Gastroesophageal sphincter (tissue), 4 donors: ENCODE results near the gene MAPK8IP3. TPM values are rescaled to one million over a fixed set of nuclear protein-coding genes. Genes with fewer than 3 reads are reported as not detected.

Experiments
- ATAC-seq: fragments of 150-250 bp; one replicate; pipeline ENCODE4 v1.9.1; 2016; ENCODE audit warnings: mild to moderate bottlenecking, moderate library complexity
- H3K27ac ChIP-seq, 4 donors: fragments of 200-600 bp; sonication (generic) in 3 of 4; 1 replicate in 3 of 4; 2 replicates in 1 of 4; pipeline ENCODE4 v1.5.1; 2016 to 2019
- H3K27me3 ChIP-seq: fragments of 200-600 bp; sonication (generic); one replicate; pipeline ENCODE4 v1.5.1; 2019
- H3K36me3 ChIP-seq, 2 donors: fragments of 200-600 bp; sonication (generic); one replicate each; pipeline ENCODE4 v1.5.1; 2019; ENCODE audit warnings: control low read depth in 1 of 2
- H3K4me1 ChIP-seq, 3 donors: fragments of 200-600 bp; sonication (generic); 1 replicate in 2 of 3; 2 replicates in 1 of 3; pipeline ENCODE4 v1.5.1; 2016 to 2019; ENCODE audit warnings: control low read depth in 2 of 3
- H3K4me3 ChIP-seq, 2 donors: fragments of 200-600 bp; sonication (generic); one replicate each; pipeline ENCODE4 v1.5.1; 2019; ENCODE audit warnings: mild to moderate bottlenecking in 1 of 2, moderate library complexity in 1 of 2
- H3K9me3 ChIP-seq, 3 donors: fragments of 200-600 bp; sonication (generic); one replicate each; pipeline ENCODE4 v1.5.1; 2017 to 2019; ENCODE audit warnings: control low read depth in 2 of 3
- CTCF ChIP-seq, 4 experiments: fragments of 200-600 bp in 2 of 4; fragments of 450-650 bp in 2 of 4; sonication (generic) in 1 of 4; IDR thresholded peaks; one replicate each; pipeline ENCODE4 v1.5.1; 2017 to 2019; ENCODE audit warnings: antibody characterized with exemption in 4 of 4, mild to moderate bottlenecking in 2 of 4, moderate library complexity in 2 of 4
- EP300 ChIP-seq: sonication (generic); formaldehyde crosslinking; IDR thresholded peaks from one replicate; pipeline ENCODE4 v1.6.1; 2017; ENCODE audit warnings: antibody characterized with exemption, mild to moderate bottlenecking
- POLR2A ChIP-seq, 2 donors: fragments of 450-650 bp; IDR thresholded peaks; one replicate each; pipeline ENCODE4 v1.6.1; 2017; ENCODE audit warnings: antibody characterized with exemption in 2 of 2, mild to moderate bottlenecking in 2 of 2, moderate library complexity in 1 of 2
- POLR2AphosphoS5 ChIP-seq: sonication (generic); formaldehyde crosslinking; IDR thresholded peaks from one replicate; pipeline ENCODE4 v1.6.1; 2017; ENCODE audit warnings: antibody characterized with exemption
- WGBS, 2 donors: methylation state at CpG; one replicate each; pipeline ENCODE4 v1.1.5; 2018; ENCODE audit warnings: low coverage in 1 of 2; 5-methylcytosine and 5-hydroxymethylcytosine counted together
- total RNA-seq, 4 donors: library from RNA; depleted of rRNA; stranded (reverse); fragments of >200 nt; gene quantifications; one replicate each; pipeline ENCODE4 v1.1.0, GENCODE V29; 2016

The MAPK8IP3 gene
- total RNA-seq, 4 donors from 2014 or later = 12.0 to 66.8 (median 33.1) TPM

- Histone ChIP-seq H3K4me1 (peaks cover 0 to 12% (median 0%) of the 10 kb centered on the region in 3 donors), H3K4me3 (no peak overlapping the region), H3K9me3 (no peaks in the 10 kb centered on the region), H3K27ac (no peak overlapping the region), H3K36me3 (peaks cover 0 to 99% of the 10 kb centered on the region in 2 donors), H3K27me3 (no peaks in the 10 kb centered on the region)
- no peak for ATAC-seq
- WGBS, 2 donors = 100% methylated on average over 4 of the region's 21 CpGs; no CpG with 5 or more reads in 1 of the 2 donors
- no peak for TF ChIP-seq CTCF (IDR thresholded peaks at IDR 0.05)
- no peak for TF ChIP-seq POLR2AphosphoS5
- TF ChIP-seq POLR2A (IDR thresholded peaks at IDR 0.05) = no peak
- no peak for TF ChIP-seq EP300
These were observed 53.5 kb downstream of the MAPK8IP3 start for GRCh38 chr16:1759511-1759910.

GRCh38 chr16:1760911-1761310, 54.9 kb downstream of the MAPK8IP3 start:
- TF ChIP-seq POLR2A (IDR thresholded peaks at IDR 0.05) (no peak), CTCF (IDR thresholded peaks at IDR 0.05) (no peak), EP300 (no peak), POLR2AphosphoS5 (no peak)
- H3K36me3 ChIP-seq = peaks cover 0 to 100% of the 10 kb centered on the region in 2 donors
- WGBS, 2 donors = 85 to 100% methylated on average over 2 to 4 of the region's 15 CpGs
- H3K4me1 ChIP-seq = peaks cover 0 to 12% (median 0%) of the 10 kb centered on the region in 3 donors
- ATAC-seq = no peak
- H3K9me3 ChIP-seq = no peaks in the 10 kb centered on the region
- H3K27ac ChIP-seq = no peak overlapping the region
- no peak overlapping the region for H3K4me3 ChIP-seq
- H3K27me3 ChIP-seq = no peaks in the 10 kb centered on the region

GRCh38 chr16:1761751-1762150, 55.8 kb downstream of the MAPK8IP3 start:
- no peak for TF ChIP-seq EP300
- TF ChIP-seq POLR2A (IDR thresholded peaks at IDR 0.05) = no peak
- TF ChIP-seq POLR2AphosphoS5 = no peak
- no peak for TF ChIP-seq CTCF (IDR thresholded peaks at IDR 0.05)

GRCh38 chr16:1762196-1762878, 56.3 kb downstream of the MAPK8IP3 start:
- H3K9me3 ChIP-seq = no peaks in the 10 kb centered on the region
- no peak for ATAC-seq
- TF ChIP-seq POLR2A (IDR thresholded peaks at IDR 0.05) = no peak
- peaks cover 0 to 12% (median 0%) of the 10 kb centered on the region in 3 donors for H3K4me1 ChIP-seq
- 92 to 100% methylated on average over 1 to 5 of the region's 30 CpGs for WGBS, 2 donors
- H3K27ac ChIP-seq = no peak overlapping the region
- H3K27me3 ChIP-seq = no peaks in the 10 kb centered on the region
- H3K36me3 ChIP-seq = peaks cover 0 to 100% of the 10 kb centered on the region in 2 donors
- no peak overlapping the region for H3K4me3 ChIP-seq

More at GRCh38 chr16:1761751-1762150, 55.8 kb downstream of the MAPK8IP3 start:
- WGBS, 2 donors = 76 to 100% methylated on average over 2 to 3 of the region's 15 CpGs
- Histone ChIP-seq H3K4me1 (peaks cover 0 to 12% (median 0%) of the 10 kb centered on the region in 3 donors), H3K36me3 (peaks cover 0 to 100% of the 10 kb centered on the region in 2 donors), H3K27me3 (no peaks in the 10 kb centered on the region), H3K4me3 (no peak overlapping the region), H3K9me3 (no peaks in the 10 kb centered on the region), H3K27ac (no peak overlapping the region)
- ATAC-seq = no peak

- peaks cover 0 to 12% (median 0%) of the 10 kb centered on the region in 3 donors for H3K4me1 ChIP-seq
- WGBS, 2 donors = 47% methylated on average over 3 of the region's 24 CpGs; no CpG with 5 or more reads in 1 of the 2 donors
- no peak overlapping the region for H3K4me3 ChIP-seq
- TF ChIP-seq POLR2A (IDR thresholded peaks at IDR 0.05) (no peak), EP300 (no peak), CTCF (IDR thresholded peaks at IDR 0.05) (no peak), POLR2AphosphoS5 (no peak)
- H3K9me3 ChIP-seq = no peaks in the 10 kb centered on the region
- no peak for ATAC-seq
- H3K27ac ChIP-seq = peak overlapping the region in 1 of 4 donors; percentile 33
- no peaks in the 10 kb centered on the region for H3K27me3 ChIP-seq
- H3K36me3 ChIP-seq = peaks cover 0 to 100% of the 10 kb centered on the region in 2 donors
These were observed 57.0 kb downstream of the MAPK8IP3 start for GRCh38 chr16:1762879-1763520.
